ENCODE data around the gene DHRS4L2.
"Not testable (repeated sequence)": the region's sequence is repeated elsewhere in the genome, so short reads cannot be mapped to it uniquely, and the experiment has no call there.

DNA sequence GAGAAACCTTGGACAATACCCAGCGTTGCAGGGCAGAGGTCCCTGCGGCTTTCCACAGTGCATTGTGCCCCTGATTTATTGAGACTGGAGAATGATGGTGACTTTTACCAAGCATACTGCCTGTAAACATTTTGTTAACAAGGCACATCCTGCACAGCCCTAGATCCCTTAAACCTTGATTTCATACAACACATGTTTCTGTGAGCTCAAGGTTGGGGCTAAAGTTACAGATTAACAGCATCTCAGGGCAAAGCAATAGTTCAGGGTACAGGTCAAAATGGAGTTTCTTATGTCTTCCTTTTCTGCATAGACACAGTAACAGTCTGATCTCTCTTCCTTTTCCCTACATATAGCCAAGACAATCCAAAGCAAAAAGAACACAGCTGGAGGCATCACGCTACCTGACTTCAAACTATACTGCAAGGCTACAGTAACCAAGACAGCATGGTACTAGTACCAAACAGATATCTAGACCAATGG is 36.2 kb downstream of the DHRS4L2 start:
- TF ChIP-seq MEF2A (IDR thresholded peaks at IDR 0.05; ENCODE audit: insufficient read depth, low read depth, low read length); LARP7 (IDR thresholded peaks at IDR 0.05); BHLHE40 (IDR thresholded peaks at IDR 0.05; ENCODE audit: borderline replicate concordance in 1 of 2, low read depth in 2 of 2, low read length in 1 of 2); TAF1 (IDR thresholded peaks at IDR 0.05; ENCODE audit: borderline replicate concordance, low read depth, low read length); RCOR1 (conservative IDR thresholded peaks at IDR 0.05; ENCODE audit: low read depth, low read length); NFYB (IDR thresholded peaks at IDR 0.05; ENCODE audit: insufficient read depth, low read depth, low read length); BCL11A (IDR thresholded peaks at IDR 0.05; ENCODE audit: low read depth, low read length); IKZF1 (conservative IDR thresholded peaks at IDR 0.05): not testable (repeated sequence)
- TF ChIP-seq, protein P1, sequence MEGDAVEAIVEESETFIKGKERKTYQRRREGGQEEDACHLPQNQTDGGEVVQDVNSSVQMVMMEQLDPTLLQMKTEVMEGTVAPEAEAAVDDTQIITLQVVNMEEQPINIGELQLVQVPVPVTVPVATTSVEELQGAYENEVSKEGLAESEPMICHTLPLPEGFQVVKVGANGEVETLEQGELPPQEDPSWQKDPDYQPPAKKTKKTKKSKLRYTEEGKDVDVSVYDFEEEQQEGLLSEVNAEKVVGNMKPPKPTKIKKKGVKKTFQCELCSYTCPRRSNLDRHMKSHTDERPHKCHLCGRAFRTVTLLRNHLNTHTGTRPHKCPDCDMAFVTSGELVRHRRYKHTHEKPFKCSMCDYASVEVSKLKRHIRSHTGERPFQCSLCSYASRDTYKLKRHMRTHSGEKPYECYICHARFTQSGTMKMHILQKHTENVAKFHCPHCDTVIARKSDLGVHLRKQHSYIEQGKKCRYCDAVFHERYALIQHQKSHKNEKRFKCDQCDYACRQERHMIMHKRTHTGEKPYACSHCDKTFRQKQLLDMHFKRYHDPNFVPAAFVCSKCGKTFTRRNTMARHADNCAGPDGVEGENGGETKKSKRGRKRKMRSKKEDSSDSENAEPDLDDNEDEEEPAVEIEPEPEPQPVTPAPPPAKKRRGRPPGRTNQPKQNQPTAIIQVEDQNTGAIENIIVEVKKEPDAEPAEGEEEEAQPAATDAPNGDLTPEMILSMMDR (IDR thresholded peaks at IDR 0.05 in 2 of 3, conservative IDR thresholded peaks at IDR 0.05 in 1 of 3; ENCODE audit: control insufficient read depth in 2 of 3, extremely low read depth in 1 of 3, insufficient read depth in 1 of 3, low read depth in 3 of 3, low read length in 3 of 3) = not testable (repeated sequence)
- TF ChIP-seq, protein P2, sequence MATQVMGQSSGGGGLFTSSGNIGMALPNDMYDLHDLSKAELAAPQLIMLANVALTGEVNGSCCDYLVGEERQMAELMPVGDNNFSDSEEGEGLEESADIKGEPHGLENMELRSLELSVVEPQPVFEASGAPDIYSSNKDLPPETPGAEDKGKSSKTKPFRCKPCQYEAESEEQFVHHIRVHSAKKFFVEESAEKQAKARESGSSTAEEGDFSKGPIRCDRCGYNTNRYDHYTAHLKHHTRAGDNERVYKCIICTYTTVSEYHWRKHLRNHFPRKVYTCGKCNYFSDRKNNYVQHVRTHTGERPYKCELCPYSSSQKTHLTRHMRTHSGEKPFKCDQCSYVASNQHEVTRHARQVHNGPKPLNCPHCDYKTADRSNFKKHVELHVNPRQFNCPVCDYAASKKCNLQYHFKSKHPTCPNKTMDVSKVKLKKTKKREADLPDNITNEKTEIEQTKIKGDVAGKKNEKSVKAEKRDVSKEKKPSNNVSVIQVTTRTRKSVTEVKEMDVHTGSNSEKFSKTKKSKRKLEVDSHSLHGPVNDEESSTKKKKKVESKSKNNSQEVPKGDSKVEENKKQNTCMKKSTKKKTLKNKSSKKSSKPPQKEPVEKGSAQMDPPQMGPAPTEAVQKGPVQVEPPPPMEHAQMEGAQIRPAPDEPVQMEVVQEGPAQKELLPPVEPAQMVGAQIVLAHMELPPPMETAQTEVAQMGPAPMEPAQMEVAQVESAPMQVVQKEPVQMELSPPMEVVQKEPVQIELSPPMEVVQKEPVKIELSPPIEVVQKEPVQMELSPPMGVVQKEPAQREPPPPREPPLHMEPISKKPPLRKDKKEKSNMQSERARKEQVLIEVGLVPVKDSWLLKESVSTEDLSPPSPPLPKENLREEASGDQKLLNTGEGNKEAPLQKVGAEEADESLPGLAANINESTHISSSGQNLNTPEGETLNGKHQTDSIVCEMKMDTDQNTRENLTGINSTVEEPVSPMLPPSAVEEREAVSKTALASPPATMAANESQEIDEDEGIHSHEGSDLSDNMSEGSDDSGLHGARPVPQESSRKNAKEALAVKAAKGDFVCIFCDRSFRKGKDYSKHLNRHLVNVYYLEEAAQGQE (IDR thresholded peaks at IDR 0.05; ENCODE audit: low read depth, low read length) = not testable (repeated sequence)
